ENCODE data around the gene STUB1. TPM values are rescaled to one million over a fixed set of nuclear protein-coding genes. Genes with fewer than 3 reads are reported as not detected.

STUB1 gene
- total RNA-seq, 1 experiment from 2014 or later: 111 TPM

DNA sequence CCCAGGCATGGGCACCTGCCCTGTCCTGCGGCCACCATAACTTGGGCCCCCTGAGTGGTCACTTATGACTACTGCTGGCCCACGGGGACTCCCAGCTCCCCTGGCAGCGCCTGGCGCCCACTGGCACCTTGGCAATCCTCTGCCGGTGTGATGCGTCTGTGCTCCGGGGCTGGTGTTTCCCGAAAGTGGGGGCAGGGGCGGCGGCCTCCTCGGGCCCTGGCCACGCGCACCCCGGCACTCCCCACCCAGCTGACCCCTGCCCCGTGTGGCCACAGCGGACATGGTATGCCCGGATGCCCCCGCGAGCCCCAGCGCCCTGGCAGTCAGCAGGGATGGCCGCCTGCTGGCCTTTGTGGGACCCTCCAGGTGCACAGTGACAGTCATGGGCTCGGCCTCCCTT lies 22.7 kb upstream of the STUB1 start:
- Histone ChIP-seq H4K20me1 (ENCODE audit: insufficient read depth) (no peaks in the 10 kb centered on the region), H3K79me2 (ENCODE audit: insufficient read depth, low read length) (no peaks in the 10 kb centered on the region), H3K9me3 (ENCODE audit: control insufficient read depth in 1 of 2, insufficient read depth in 1 of 2, low read depth in 1 of 2, low read length in 2 of 2) (no peaks in the 10 kb centered on the region), H3K27me3 (ENCODE audit: insufficient read depth, low read length) (no peaks in the 10 kb centered on the region), H3K9me2 (ENCODE audit: insufficient read depth) (no peaks in the 10 kb centered on the region), H3K36me3 (ENCODE audit: control insufficient read depth in 1 of 2, insufficient read depth in 2 of 2, low read length in 2 of 2) (no peaks in the 10 kb centered on the region), H3K27ac (ENCODE audit: low read depth, low read length) (no peak overlapping the region), H3K4me2 (ENCODE audit: low read length) (no peak overlapping the region), H3K4me3 (replicated peaks in 1 of 2; ENCODE audit: low read depth in 1 of 2, low read length in 2 of 2) (no peak overlapping the region), H2AFZ (ENCODE audit: low read depth, low read length, poor library complexity, severe bottlenecking) (no peak overlapping the region), H3K4me1 (ENCODE audit: control insufficient read depth in 1 of 2, insufficient read depth in 2 of 2, low read length in 2 of 2) (peaks cover 3 to 9% of the 10 kb centered on the region in 2 experiments; a peak in 2 of 4 replicates), H3K9ac (ENCODE audit: low read length) (no peak overlapping the region)
- no TSS peak for BruUV-seq (replicated peaks)
- ChIA-PET CTCF (no interaction called here), RAD21 (ENCODE audit: low non-redundant PET in 1 of 2, low total read pairs in 2 of 2, uncharacterized antibody in 2 of 2, unreplicated experiment in 2 of 2) (no interaction called here), POLR2A (no interaction called here)
- ATAC-seq: no peak
- no peak for TF ChIP-seq ZFX (IDR thresholded peaks at IDR 0.05)
- TF ChIP-seq CBX3 (IDR thresholded peaks at IDR 0.05; ENCODE audit: low read depth): no peak
- TF ChIP-seq, protein P1, sequence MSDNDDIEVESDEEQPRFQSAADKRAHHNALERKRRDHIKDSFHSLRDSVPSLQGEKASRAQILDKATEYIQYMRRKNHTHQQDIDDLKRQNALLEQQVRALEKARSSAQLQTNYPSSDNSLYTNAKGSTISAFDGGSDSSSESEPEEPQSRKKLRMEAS (IDR thresholded peaks at IDR 0.05): no peak
- no peak for TF ChIP-seq FOSL1 (IDR thresholded peaks at IDR 0.05; ENCODE audit: low read depth)
- TF ChIP-seq, protein P2, sequence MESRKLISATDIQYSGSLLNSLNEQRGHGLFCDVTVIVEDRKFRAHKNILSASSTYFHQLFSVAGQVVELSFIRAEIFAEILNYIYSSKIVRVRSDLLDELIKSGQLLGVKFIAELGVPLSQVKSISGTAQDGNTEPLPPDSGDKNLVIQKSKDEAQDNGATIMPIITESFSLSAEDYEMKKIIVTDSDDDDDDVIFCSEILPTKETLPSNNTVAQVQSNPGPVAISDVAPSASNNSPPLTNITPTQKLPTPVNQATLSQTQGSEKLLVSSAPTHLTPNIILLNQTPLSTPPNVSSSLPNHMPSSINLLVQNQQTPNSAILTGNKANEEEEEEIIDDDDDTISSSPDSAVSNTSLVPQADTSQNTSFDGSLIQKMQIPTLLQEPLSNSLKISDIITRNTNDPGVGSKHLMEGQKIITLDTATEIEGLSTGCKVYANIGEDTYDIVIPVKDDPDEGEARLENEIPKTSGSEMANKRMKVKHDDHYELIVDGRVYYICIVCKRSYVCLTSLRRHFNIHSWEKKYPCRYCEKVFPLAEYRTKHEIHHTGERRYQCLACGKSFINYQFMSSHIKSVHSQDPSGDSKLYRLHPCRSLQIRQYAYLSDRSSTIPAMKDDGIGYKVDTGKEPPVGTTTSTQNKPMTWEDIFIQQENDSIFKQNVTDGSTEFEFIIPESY (IDR thresholded peaks at IDR 0.05; ENCODE audit: extremely low read depth, insufficient replicate concordance, low read length): no peak
- TF ChIP-seq CEBPB (IDR thresholded peaks at IDR 0.05; ENCODE audit: low read depth): no peak
- no peak for TF ChIP-seq ZNF274 (IDR thresholded peaks at IDR 0.05; ENCODE audit: low read depth, low read length)
- TF ChIP-seq, protein P3, sequence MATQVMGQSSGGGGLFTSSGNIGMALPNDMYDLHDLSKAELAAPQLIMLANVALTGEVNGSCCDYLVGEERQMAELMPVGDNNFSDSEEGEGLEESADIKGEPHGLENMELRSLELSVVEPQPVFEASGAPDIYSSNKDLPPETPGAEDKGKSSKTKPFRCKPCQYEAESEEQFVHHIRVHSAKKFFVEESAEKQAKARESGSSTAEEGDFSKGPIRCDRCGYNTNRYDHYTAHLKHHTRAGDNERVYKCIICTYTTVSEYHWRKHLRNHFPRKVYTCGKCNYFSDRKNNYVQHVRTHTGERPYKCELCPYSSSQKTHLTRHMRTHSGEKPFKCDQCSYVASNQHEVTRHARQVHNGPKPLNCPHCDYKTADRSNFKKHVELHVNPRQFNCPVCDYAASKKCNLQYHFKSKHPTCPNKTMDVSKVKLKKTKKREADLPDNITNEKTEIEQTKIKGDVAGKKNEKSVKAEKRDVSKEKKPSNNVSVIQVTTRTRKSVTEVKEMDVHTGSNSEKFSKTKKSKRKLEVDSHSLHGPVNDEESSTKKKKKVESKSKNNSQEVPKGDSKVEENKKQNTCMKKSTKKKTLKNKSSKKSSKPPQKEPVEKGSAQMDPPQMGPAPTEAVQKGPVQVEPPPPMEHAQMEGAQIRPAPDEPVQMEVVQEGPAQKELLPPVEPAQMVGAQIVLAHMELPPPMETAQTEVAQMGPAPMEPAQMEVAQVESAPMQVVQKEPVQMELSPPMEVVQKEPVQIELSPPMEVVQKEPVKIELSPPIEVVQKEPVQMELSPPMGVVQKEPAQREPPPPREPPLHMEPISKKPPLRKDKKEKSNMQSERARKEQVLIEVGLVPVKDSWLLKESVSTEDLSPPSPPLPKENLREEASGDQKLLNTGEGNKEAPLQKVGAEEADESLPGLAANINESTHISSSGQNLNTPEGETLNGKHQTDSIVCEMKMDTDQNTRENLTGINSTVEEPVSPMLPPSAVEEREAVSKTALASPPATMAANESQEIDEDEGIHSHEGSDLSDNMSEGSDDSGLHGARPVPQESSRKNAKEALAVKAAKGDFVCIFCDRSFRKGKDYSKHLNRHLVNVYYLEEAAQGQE (IDR thresholded peaks at IDR 0.05; ENCODE audit: low read depth): no peak
- TF ChIP-seq, protein P4, sequence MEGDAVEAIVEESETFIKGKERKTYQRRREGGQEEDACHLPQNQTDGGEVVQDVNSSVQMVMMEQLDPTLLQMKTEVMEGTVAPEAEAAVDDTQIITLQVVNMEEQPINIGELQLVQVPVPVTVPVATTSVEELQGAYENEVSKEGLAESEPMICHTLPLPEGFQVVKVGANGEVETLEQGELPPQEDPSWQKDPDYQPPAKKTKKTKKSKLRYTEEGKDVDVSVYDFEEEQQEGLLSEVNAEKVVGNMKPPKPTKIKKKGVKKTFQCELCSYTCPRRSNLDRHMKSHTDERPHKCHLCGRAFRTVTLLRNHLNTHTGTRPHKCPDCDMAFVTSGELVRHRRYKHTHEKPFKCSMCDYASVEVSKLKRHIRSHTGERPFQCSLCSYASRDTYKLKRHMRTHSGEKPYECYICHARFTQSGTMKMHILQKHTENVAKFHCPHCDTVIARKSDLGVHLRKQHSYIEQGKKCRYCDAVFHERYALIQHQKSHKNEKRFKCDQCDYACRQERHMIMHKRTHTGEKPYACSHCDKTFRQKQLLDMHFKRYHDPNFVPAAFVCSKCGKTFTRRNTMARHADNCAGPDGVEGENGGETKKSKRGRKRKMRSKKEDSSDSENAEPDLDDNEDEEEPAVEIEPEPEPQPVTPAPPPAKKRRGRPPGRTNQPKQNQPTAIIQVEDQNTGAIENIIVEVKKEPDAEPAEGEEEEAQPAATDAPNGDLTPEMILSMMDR (IDR thresholded peaks at IDR 0.05 in 2 of 3, conservative IDR thresholded peaks at IDR 0.05 in 1 of 3; ENCODE audit: borderline replicate concordance in 1 of 3, insufficient read depth in 1 of 3, low read depth in 2 of 3, low read length in 2 of 3): no peak
- TF ChIP-seq EZH2 (IDR thresholded peaks at IDR 0.05): no peak
- no peak for TF ChIP-seq YY1 (IDR thresholded peaks at IDR 0.05; ENCODE audit: extremely low read depth, insufficient replicate concordance, low read depth, low read length)
- TF ChIP-seq TCF7L2 (IDR thresholded peaks at IDR 0.05; ENCODE audit: borderline replicate concordance, extremely low read depth, insufficient read depth, insufficient read length): no peak
- intact Hi-C loops (cut with micrococcal nuclease): no loop called here
- DNase-seq (ENCODE audit: low read depth, low spot score): no peak
